K562 (cell line): ENCODE measurements around the gene ARRB2. TPM values are rescaled to one million over a fixed set of nuclear protein-coding genes. Genes with fewer than 3 reads are reported as not detected.

ENCODE experiments used
- DDX20 ChIP-seq: fragments of 450-650 bp; IDR thresholded peaks from 2 replicates; pipeline ENCODE4 v1.6.1; 2016; ENCODE audit warnings: missing genetic modification characterization, low read depth, mild to moderate bottlenecking, missing compliant biosample characterization, moderate library complexity
- ELF2 ChIP-seq: fragments of 250-450 bp; sonication (Bioruptor Pico); IDR thresholded peaks from 2 replicates; pipeline ENCODE4 v1.5.0; 2021; ENCODE audit warnings: mild to moderate bottlenecking
- MAFF ChIP-seq: IDR thresholded peaks from 2 replicates; pipeline ENCODE4 v1.6.1; 2012; ENCODE audit warnings: low read length, improper control_type of control experiment
- MECOM ChIP-seq: fragments of 250-450 bp; sonication (Bioruptor Pico); IDR thresholded peaks from 2 replicates; pipeline ENCODE4 v1.8.0; 2022; ENCODE audit warnings: inconsistent platforms
- NFIC ChIP-seq: fragments of 450-650 bp; IDR thresholded peaks from 2 replicates; pipeline ENCODE4 v1.6.1; 2017; ENCODE audit warnings: mild to moderate bottlenecking, inconsistent platforms
- SIX5 ChIP-seq, 2 experiments: IDR thresholded peaks; 2 replicates each; pipeline ENCODE4 v1.6.1; 2011; ENCODE audit warnings: low read length in 2 of 2, borderline replicate concordance in 1 of 2, low read depth in 1 of 2, mild to moderate bottlenecking in 1 of 2, moderate library complexity in 1 of 2; ENCODE audit not compliant: insufficient read depth in 1 of 2
- THRAP3 ChIP-seq: fragments of 450-650 bp; IDR thresholded peaks from 2 replicates; pipeline ENCODE4 v1.6.1; 2016; ENCODE audit warnings: mild to moderate bottlenecking, inconsistent platforms, borderline replicate concordance
- THRB ChIP-seq: fragments of 450-650 bp; formaldehyde crosslinking; conservative IDR thresholded peaks from 2 replicates; pipeline ENCODE4 v1.4.0; 2022; ENCODE audit warnings: mild to moderate bottlenecking, missing genetic modification characterization
- ZBED1 ChIP-seq: IDR thresholded peaks from 2 replicates; pipeline ENCODE4 v1.6.1; 2014
- ZZZ3 ChIP-seq: fragments of 450-650 bp; IDR thresholded peaks from 2 replicates; pipeline ENCODE4 v1.6.1; 2016; ENCODE audit warnings: antibody characterized with exemption, mild to moderate bottlenecking, moderate library complexity
- polyA plus RNA-seq, 8 experiments: library from polyadenylated mRNA; depleted of rRNA in 4 of 8; stranded (reverse) in 5 of 8; unstranded in 3 of 8; fragments of >200 nt; fragmentation: Nextera tagmentation in 2 of 8; fragmentation: Illumina TruSeq in 1 of 8; extraction: Ambion mirVana in 2 of 8; extraction: Trizol in 1 of 8; gene quantifications; 2 replicates each; pipeline versions ENCODE4 v1.2.1 to v1.2.3, GENCODE V29; 2011 to 2014; ENCODE audit warnings: inconsistent platforms in 1 of 8, missing spikeins in 1 of 8
- total RNA-seq, 7 experiments: library from RNA; depleted of rRNA in 6 of 7; stranded (reverse); fragments of >200 nt in 6 of 7; fragmentation: Illumina TruSeq in 2 of 7; extraction: Trizol in 2 of 7; gene quantifications; 2 replicates each; pipeline versions ENCODE4 v1.2.1 to v1.2.3, GENCODE V29; 2011 to 2021; ENCODE audit warnings: low replicate concordance in 1 of 7
- TF ChIP-seq, protein P1 (sequence below): fragments of 450-650 bp; IDR thresholded peaks from 2 replicates; pipeline ENCODE4 v1.6.1; 2016; ENCODE audit warnings: mild to moderate bottlenecking, moderate library complexity
- TF ChIP-seq, protein P2 (sequence below): fragments of 450-650 bp; IDR thresholded peaks from 2 replicates; pipeline ENCODE4 v1.6.1; 2016; ENCODE audit warnings: antibody characterized with exemption

ARRB2 gene
- total and polyA plus RNA-seq, 9 of the 15 experiments (the other 6 are each of a cell fraction or from before 2014, with no cell fraction given), result 0.79 to 15.3 (median 8.8) TPM

DNA sequence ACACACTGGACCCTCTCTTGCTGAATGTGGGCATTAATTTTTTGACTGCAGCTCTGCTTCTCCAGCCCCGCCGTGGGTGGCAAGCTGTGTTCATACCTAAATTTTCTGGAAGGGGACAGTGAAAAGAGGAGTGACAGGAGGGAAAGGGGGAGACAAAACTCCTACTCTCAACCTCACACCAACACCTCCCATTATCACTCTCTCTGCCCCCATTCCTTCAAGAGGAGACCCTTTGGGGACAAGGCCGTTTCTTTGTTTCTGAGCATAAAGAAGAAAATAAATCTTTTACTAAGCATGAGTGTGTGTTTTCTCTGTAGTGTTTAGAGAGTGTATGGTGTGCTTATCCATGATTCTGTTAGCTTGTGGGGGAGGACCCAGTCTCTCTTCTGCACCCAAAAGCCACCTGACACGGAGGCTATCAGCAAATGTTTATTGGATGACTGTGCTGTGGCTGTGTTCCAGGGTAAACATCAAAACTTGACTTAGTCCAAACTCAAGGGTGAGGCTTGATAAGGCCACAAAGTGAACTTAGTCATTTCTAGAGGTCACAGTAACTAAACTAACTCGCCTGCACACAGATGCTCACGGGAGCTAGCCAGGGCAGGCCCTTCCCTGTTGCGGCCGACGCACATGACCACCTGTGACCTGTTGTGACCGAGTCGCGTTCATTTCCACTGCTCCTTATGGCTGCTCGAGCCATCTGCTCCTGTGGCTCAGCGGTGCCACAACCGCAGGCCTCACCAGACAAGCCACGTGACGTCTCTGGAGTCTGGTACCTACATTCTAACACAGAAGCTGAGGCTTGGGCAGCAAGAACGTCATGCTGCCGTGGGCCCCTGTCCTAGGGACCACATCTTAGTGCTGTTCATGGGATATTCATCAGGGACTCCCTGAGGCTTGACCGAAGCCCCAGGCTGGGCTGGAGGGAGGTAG lies 11.0 kb downstream of the ARRB2 start (continued):
- TF ChIP-seq THRB (CRISPR knock-in tag) (no peak), MECOM (no peak), SIX5 (IDR thresholded peaks at IDR 0.05; ENCODE audit: borderline replicate concordance in 1 of 2, insufficient read depth in 1 of 2, low read depth in 1 of 2, low read length in 2 of 2) (no peak), DDX20 (tag) (no peak), THRAP3 (no peak), ZBED1 (no peak), MAFF (peak; percentile 43; the same call in 1 of the 2 replicates), ZZZ3 (no peak), ELF2 (CRISPR knock-in tag) (no peak), NFIC (peak; percentile 95)
- TF ChIP-seq, protein P1, sequence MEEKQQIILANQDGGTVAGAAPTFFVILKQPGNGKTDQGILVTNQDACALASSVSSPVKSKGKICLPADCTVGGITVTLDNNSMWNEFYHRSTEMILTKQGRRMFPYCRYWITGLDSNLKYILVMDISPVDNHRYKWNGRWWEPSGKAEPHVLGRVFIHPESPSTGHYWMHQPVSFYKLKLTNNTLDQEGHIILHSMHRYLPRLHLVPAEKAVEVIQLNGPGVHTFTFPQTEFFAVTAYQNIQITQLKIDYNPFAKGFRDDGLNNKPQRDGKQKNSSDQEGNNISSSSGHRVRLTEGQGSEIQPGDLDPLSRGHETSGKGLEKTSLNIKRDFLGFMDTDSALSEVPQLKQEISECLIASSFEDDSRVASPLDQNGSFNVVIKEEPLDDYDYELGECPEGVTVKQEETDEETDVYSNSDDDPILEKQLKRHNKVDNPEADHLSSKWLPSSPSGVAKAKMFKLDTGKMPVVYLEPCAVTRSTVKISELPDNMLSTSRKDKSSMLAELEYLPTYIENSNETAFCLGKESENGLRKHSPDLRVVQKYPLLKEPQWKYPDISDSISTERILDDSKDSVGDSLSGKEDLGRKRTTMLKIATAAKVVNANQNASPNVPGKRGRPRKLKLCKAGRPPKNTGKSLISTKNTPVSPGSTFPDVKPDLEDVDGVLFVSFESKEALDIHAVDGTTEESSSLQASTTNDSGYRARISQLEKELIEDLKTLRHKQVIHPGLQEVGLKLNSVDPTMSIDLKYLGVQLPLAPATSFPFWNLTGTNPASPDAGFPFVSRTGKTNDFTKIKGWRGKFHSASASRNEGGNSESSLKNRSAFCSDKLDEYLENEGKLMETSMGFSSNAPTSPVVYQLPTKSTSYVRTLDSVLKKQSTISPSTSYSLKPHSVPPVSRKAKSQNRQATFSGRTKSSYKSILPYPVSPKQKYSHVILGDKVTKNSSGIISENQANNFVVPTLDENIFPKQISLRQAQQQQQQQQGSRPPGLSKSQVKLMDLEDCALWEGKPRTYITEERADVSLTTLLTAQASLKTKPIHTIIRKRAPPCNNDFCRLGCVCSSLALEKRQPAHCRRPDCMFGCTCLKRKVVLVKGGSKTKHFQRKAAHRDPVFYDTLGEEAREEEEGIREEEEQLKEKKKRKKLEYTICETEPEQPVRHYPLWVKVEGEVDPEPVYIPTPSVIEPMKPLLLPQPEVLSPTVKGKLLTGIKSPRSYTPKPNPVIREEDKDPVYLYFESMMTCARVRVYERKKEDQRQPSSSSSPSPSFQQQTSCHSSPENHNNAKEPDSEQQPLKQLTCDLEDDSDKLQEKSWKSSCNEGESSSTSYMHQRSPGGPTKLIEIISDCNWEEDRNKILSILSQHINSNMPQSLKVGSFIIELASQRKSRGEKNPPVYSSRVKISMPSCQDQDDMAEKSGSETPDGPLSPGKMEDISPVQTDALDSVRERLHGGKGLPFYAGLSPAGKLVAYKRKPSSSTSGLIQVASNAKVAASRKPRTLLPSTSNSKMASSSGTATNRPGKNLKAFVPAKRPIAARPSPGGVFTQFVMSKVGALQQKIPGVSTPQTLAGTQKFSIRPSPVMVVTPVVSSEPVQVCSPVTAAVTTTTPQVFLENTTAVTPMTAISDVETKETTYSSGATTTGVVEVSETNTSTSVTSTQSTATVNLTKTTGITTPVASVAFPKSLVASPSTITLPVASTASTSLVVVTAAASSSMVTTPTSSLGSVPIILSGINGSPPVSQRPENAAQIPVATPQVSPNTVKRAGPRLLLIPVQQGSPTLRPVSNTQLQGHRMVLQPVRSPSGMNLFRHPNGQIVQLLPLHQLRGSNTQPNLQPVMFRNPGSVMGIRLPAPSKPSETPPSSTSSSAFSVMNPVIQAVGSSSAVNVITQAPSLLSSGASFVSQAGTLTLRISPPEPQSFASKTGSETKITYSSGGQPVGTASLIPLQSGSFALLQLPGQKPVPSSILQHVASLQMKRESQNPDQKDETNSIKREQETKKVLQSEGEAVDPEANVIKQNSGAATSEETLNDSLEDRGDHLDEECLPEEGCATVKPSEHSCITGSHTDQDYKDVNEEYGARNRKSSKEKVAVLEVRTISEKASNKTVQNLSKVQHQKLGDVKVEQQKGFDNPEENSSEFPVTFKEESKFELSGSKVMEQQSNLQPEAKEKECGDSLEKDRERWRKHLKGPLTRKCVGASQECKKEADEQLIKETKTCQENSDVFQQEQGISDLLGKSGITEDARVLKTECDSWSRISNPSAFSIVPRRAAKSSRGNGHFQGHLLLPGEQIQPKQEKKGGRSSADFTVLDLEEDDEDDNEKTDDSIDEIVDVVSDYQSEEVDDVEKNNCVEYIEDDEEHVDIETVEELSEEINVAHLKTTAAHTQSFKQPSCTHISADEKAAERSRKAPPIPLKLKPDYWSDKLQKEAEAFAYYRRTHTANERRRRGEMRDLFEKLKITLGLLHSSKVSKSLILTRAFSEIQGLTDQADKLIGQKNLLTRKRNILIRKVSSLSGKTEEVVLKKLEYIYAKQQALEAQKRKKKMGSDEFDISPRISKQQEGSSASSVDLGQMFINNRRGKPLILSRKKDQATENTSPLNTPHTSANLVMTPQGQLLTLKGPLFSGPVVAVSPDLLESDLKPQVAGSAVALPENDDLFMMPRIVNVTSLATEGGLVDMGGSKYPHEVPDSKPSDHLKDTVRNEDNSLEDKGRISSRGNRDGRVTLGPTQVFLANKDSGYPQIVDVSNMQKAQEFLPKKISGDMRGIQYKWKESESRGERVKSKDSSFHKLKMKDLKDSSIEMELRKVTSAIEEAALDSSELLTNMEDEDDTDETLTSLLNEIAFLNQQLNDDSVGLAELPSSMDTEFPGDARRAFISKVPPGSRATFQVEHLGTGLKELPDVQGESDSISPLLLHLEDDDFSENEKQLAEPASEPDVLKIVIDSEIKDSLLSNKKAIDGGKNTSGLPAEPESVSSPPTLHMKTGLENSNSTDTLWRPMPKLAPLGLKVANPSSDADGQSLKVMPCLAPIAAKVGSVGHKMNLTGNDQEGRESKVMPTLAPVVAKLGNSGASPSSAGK, result no peak
- TF ChIP-seq, protein P2, sequence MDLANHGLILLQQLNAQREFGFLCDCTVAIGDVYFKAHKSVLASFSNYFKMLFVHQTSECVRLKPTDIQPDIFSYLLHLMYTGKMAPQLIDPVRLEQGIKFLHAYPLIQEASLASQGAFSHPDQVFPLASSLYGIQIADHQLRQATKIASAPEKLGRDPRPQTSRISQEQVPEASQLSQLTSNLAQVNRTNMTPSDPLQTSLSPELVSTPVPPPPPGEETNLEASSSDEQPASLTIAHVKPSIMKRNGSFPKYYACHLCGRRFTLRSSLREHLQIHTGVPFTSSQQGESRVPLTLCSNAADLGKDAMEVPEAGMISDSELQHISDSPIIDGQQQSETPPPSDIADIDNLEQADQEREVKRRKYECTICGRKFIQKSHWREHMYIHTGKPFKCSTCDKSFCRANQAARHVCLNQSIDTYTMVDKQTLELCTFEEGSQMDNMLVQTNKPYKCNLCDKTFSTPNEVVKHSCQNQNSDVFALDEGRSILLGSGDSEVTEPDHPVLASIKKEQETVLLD, result no peak
